ENCODE results near the gene FBXO28. TPM values are rescaled to one million over a fixed set of nuclear protein-coding genes. Genes with fewer than 3 reads are reported as not detected.

Gene FBXO28
- total and polyA plus RNA-seq, 2 donors (not counting 1 experiment from before 2014, with no cell fraction given), result 25.3 to 34.3 TPM

GRCh38 chr1:224096773-224097172 lies 17.1 kb upstream of the FBXO28 start:
- no peak overlapping the region for H3K9ac ChIP-seq (ENCODE audit: insufficient read depth, low read length)
- no peak overlapping the region for H2AFZ ChIP-seq (ENCODE audit: low read length)
- H3K4me2 ChIP-seq (ENCODE audit: extremely low read depth, insufficient read depth, low read length), result no peak overlapping the region
- no peaks in the 10 kb centered on the region for H3K27me3 ChIP-seq (ENCODE audit: control insufficient read depth, insufficient read depth, low read length)
- no peak overlapping the region for H3K4me3 ChIP-seq (replicated peaks in 1 of 4; ENCODE audit: control extremely low read depth in 1 of 4, insufficient read depth in 1 of 4, low read depth in 3 of 4, low read length in 4 of 4)
- DNase-seq (ENCODE audit: low read depth in 2 of 2), result no peak
- H3K4me1 ChIP-seq (ENCODE audit: control insufficient read depth, extremely low read depth, insufficient read depth, low read length), result no peaks in the 10 kb centered on the region
- no peaks in the 10 kb centered on the region for H3K9me3 ChIP-seq (ENCODE audit: control insufficient read depth, insufficient read depth, low read depth, low read length)
- TF ChIP-seq CTCF (conservative IDR thresholded peaks at IDR 0.05 in 1 of 2, IDR thresholded peaks at IDR 0.05 in 1 of 2; ENCODE audit: low read depth in 1 of 2, low read length in 2 of 2) (no peak), EZH2 (IDR thresholded peaks at IDR 0.05; ENCODE audit: low read length, missing control alignments) (no peak)
- H3K27ac ChIP-seq (ENCODE audit: insufficient read depth, low read length), result no peak overlapping the region
- H3K36me3 ChIP-seq (ENCODE audit: control insufficient read depth, insufficient read depth, low read length), result no peaks in the 10 kb centered on the region
- no peaks in the 10 kb centered on the region for H4K20me1 ChIP-seq (ENCODE audit: control insufficient read depth, extremely low read depth, insufficient read depth, low read length)
- no peaks in the 10 kb centered on the region for H3K79me2 ChIP-seq (ENCODE audit: control insufficient read depth, insufficient read depth, low read length)

GRCh38 chr1:224098007-224098406 lies 15.9 kb upstream of the FBXO28 start:
- Histone ChIP-seq H3K79me2 (ENCODE audit: control insufficient read depth, insufficient read depth, low read length) (no peaks in the 10 kb centered on the region), H3K9me3 (ENCODE audit: control insufficient read depth, insufficient read depth, low read depth, low read length) (no peaks in the 10 kb centered on the region), H3K9ac (ENCODE audit: insufficient read depth, low read length) (no peak overlapping the region), H3K27ac (ENCODE audit: insufficient read depth, low read length) (no peak overlapping the region), H4K20me1 (ENCODE audit: control insufficient read depth, extremely low read depth, insufficient read depth, low read length) (no peaks in the 10 kb centered on the region), H3K27me3 (ENCODE audit: control insufficient read depth, insufficient read depth, low read length) (no peaks in the 10 kb centered on the region), H3K4me2 (ENCODE audit: extremely low read depth, insufficient read depth, low read length) (no peak overlapping the region), H3K4me3 (replicated peaks in 1 of 4; ENCODE audit: control extremely low read depth in 1 of 4, insufficient read depth in 1 of 4, low read depth in 3 of 4, low read length in 4 of 4) (no peak overlapping the region), H2AFZ (ENCODE audit: low read length) (no peak overlapping the region), H3K4me1 (ENCODE audit: control insufficient read depth, extremely low read depth, insufficient read depth, low read length) (no peaks in the 10 kb centered on the region), H3K36me3 (ENCODE audit: control insufficient read depth, insufficient read depth, low read length) (no peaks in the 10 kb centered on the region)
- no peak for DNase-seq (ENCODE audit: low read depth in 2 of 2)
- TF ChIP-seq EZH2 (IDR thresholded peaks at IDR 0.05; ENCODE audit: low read length, missing control alignments) (no peak), CTCF (conservative IDR thresholded peaks at IDR 0.05 in 1 of 2, IDR thresholded peaks at IDR 0.05 in 1 of 2; ENCODE audit: low read depth in 1 of 2, low read length in 2 of 2) (no peak)

GRCh38 chr1:224106568-224107281 lies 7.2 kb upstream of the FBXO28 start:
- Histone ChIP-seq H3K9me3 (ENCODE audit: control insufficient read depth, insufficient read depth, low read depth, low read length) (no peaks in the 10 kb centered on the region), H3K4me1 (ENCODE audit: control insufficient read depth, extremely low read depth, insufficient read depth, low read length) (peaks cover 3% of the 10 kb centered on the region), H2AFZ (ENCODE audit: low read length) (peak overlapping the region; percentile 97), H3K9ac (ENCODE audit: insufficient read depth, low read length) (no peak overlapping the region), H3K27ac (ENCODE audit: insufficient read depth, low read length) (no peak overlapping the region), H3K27me3 (ENCODE audit: control insufficient read depth, insufficient read depth, low read length) (no peaks in the 10 kb centered on the region), H4K20me1 (ENCODE audit: control insufficient read depth, extremely low read depth, insufficient read depth, low read length) (no peaks in the 10 kb centered on the region), H3K4me2 (ENCODE audit: extremely low read depth, insufficient read depth, low read length) (peak overlapping the region; percentile 85), H3K79me2 (ENCODE audit: control insufficient read depth, insufficient read depth, low read length) (no peaks in the 10 kb centered on the region), H3K36me3 (ENCODE audit: control insufficient read depth, insufficient read depth, low read length) (no peaks in the 10 kb centered on the region), H3K4me3 (replicated peaks in 1 of 4; ENCODE audit: control extremely low read depth in 1 of 4, insufficient read depth in 1 of 4, low read depth in 3 of 4, low read length in 4 of 4) (no peak overlapping the region)
- TF ChIP-seq EZH2 (IDR thresholded peaks at IDR 0.05; ENCODE audit: low read length, missing control alignments) (no peak), CTCF (conservative IDR thresholded peaks at IDR 0.05 in 1 of 2, IDR thresholded peaks at IDR 0.05 in 1 of 2; ENCODE audit: low read depth in 1 of 2, low read length in 2 of 2) (peak; percentile 26 to 54)
- DNase-seq (ENCODE audit: low read depth in 2 of 2), result peak; percentile 35 to 56
